PC-3 (cell line): ENCODE data around the gene ZNF71.

Source experiments
- CTCF ChIP-seq: fragments of 300-600 bp; sonication (generic); conservative IDR thresholded peaks from 2 replicates; pipeline ENCODE4 v1.5.1; 2017; ENCODE audit warnings: antibody characterized with exemption, low read depth, mild to moderate bottlenecking, low read length
- EZH2phosphoT487 ChIP-seq: fragments of 300-600 bp; sonication (generic); IDR thresholded peaks from 2 replicates; pipeline ENCODE4 v1.6.1; 2018; ENCODE audit warnings: mild to moderate bottlenecking, antibody characterized with exemption, low read length, borderline replicate concordance

- TF ChIP-seq EZH2phosphoT487: no peak
- no peak for TF ChIP-seq CTCF
Measured at GRCh38 chr19:56603829-56604228, 8.7 kb downstream of the ZNF71 start.
